Measurements from ENCODE around the gene HMBS.

Gene HMBS

DNA sequence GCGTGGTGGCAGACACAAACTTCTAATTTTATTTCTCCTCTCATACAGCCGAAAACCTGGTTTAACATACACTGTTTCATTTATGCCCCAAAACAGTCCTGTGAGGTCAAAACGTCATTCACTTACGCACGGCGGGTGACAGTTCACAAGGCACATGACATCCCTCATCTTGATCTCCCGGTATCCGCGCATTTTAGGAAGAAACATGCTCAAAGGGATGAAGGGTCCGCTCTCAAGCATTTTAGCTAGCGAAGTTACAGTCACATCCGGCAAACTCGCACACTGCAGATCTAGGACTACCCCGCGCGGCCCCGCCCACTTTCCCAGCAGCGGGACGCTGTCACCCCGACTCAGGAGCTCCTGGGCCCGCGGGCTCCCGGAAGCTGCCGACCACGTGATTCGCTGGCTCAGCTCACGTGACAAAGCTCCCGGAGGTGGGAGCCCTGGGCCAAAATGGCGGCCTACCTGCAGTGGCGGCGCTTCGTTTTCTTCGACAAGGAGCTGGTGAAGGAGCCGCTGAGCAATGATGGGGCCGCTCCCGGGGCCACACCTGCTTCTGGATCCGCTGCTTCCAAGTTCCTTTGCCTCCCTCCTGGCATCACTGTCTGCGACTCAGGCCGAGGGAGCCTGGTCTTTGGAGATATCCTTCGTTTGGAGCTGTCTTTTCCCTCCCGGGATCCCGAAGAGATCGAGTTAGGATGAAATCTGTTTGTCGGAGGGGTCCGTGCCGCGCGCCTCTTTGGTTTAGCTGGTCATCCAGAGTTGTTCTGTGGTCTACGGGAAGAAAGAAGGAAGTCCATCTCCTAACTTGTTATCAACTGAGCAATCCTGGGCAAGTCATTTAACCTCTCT, 17.1 kb upstream of the HMBS start, which contains the start of gene VPS11:
Gene VPS11 (plus strand): TSS at position 448 of the 852 bp plus-strand sequence. CDS start 6 bp downstream, at position 454.
- peak; percentile 94 to 97 (median 94) for DNase-seq (ENCODE audit: low read depth in 3 of 3)

DNA sequence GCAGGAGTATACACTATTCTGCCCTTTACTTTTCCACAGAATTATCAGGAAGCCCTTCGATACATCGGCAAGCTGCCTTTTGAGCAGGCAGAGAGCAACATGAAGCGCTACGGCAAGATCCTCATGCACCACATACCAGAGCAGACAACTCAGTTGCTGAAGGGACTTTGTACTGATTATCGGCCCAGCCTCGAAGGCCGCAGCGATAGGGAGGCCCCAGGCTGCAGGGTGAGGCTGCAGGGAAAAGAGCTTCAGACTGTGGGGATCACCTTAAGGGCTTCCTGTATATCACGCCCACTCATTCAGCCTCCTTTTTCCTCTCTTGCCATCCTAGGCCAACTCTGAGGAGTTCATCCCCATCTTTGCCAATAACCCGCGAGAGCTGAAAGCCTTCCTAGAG, 6.8 kb upstream of the HMBS start:
- DNase-seq (ENCODE audit: low read depth in 3 of 3): no peak

DNA sequence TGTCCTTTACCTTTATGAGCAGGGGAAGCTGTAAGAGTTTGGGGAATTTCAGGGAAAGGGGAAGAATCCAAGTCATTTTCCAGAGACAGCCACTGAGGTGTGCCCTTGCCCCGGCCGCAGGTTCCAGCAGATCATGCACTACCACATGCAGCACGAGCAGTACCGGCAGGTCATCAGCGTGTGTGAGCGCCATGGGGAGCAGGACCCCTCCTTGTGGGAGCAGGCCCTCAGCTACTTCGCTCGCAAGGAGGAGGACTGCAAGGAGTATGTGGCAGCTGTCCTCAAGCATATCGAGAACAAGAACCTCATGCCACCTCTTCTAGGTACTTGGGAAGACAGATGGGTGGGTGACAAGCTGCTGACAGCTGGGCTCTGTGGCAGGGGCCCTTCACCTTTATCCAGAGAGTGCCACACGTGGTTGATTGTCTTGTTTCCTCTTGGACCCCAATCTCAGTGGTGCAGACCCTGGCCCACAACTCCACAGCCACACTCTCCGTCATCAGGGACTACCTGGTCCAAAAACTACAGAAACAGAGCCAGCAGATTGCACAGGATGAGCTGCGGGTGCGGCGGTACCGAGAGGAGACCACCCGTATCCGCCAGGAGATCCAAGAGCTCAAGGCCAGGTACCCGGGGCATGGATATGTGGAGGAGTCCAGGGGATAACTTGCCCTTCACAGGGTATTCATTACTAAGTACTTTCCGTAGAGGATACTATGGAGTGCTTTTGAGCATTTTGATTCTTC, 5.8 kb upstream of the HMBS start:
- DNase-seq (ENCODE audit: low read depth in 3 of 3): no peak

DNA sequence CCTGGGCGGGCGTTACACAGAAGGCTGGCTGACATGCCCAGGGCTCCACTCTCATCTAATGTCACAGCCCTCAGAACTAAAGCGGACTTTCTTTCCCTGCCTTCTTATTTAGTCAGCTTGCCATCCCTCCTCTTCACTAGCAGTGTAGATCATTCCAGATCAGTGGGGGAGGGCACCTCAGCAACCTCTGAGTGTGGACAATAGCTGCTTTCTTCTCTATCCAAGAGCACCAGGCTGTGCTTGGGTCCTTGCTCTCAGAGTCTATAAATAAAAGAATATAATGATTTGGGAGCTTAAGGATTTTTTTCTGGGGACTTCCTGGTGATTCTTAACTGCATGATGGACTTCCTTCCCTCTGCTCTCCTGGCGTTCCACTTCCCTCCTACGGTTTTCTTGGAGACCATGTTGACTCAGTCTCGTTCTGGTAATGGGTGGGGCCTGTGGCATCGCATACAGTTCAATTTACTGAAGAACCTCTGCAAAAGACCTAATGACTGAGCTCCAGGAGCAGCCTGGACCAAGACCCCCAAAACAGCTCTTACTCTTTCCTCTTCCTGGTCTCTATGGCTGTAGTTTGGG, 2.9 kb upstream of the HMBS start:
- no peak for DNase-seq (ENCODE audit: low read depth in 3 of 3)

DNA sequence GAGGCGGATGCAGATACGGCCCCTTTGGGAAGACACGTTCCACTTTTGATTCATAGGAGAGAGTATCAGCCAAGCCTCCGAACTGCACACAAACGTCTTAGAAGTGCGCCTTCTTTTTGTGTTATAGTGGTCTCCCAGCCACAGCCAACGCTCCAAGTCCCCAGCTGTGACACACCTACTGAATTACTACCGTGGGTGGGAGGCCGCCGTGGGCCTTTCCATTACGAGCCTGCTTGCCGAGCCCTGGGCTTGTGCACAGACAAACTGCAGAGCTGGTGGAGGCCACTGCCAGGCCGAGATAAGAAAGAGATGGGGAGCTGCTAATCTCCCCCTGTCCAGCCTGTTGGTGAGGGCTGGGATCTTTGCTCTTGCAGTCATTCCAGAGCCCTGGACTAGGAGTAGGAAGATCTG, 761 bp downstream of the HMBS start:
- DNase-seq (ENCODE audit: low read depth in 3 of 3): peak in 2 of 3 experiments; percentile 26 to 48

DNA sequence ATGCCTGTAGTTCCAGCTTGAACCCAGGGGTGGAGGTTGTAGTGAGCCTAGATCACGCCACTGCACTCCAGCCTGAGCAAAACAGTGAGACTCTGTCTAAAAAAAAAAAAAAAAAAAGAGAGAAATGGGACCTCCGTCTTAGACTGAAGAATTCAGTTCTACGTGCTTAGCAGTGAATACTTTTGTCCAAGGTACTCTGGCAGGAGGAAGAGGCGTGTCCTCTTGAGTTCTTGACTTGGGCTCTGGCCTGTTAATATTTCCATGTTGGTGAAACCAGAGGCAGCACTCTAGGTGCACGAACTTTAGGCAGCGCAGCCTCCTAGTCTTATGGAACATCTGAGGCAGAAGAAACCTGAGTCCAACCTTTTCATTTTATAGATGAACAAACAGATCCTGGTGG, 2.4 kb downstream of the HMBS start:
- DNase-seq (ENCODE audit: low read depth in 3 of 3): no peak

DNA sequence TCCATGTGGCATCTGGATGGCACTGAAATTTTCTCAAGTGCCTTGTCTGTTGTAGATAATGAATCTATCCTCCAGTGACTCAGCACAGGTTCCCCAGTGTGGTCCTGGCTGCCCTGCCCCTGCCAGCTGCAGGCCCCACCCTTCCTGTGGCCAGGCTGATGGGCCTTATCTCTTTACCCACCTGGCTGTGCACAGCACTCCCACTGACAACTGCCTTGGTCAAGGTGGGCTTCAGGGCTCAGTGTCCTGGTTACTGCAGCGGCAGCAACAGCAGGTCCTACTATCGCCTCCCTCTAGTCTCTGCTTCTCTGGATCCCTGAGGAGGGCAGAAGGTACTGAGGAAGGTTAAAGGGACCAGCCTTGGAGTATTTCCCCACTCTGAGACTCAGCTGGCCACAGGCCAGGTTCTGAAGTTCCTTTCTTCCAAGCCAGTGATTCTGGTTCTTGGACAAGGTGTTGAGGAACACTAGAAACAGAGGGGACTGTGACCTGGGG, 3.1 kb downstream of the HMBS start:
- DNase-seq (ENCODE audit: low read depth in 3 of 3): no peak

DNA sequence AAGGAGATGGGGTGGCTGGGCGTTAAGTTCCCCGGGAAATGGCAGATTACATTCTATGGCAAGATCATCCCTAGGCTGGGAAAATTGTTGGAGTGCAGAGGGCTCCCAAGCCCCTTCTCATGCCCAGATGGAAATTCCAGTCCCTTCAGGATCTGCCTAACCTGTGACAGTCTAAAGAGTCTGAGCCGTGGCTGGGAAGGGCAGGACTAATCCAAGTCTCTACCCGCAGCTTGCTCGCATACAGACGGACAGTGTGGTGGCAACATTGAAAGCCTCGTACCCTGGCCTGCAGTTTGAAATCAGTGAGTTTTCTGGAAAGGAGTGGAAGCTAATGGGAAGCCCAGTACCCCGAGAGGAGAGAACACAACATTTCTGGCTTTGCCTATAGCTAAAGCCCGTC, 3.7 kb downstream of the HMBS start:
- DNase-seq (ENCODE audit: low read depth in 3 of 3): no peak

DNA sequence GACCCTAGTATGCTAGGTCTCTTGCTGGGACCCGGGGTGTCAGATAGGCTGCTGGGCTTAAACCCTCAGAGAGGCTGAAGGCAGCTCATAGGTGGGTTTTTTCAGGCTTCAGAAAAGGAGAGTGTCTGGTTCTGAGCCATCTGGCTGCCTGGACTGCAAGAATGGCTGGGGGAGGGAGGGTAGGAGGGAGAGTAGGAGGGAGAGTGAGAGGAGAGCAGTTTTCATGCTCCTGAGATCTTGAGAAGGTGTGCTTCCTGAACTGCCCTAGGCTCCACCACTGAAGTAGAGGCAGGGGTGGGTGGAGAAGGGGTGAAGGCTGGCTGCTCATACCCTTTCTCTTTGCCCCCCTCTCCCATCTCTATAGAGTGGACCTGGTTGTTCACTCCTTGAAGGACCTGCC, 4.6 kb downstream of the HMBS start:
- DNase-seq (ENCODE audit: low read depth in 3 of 3): no peak

DNA sequence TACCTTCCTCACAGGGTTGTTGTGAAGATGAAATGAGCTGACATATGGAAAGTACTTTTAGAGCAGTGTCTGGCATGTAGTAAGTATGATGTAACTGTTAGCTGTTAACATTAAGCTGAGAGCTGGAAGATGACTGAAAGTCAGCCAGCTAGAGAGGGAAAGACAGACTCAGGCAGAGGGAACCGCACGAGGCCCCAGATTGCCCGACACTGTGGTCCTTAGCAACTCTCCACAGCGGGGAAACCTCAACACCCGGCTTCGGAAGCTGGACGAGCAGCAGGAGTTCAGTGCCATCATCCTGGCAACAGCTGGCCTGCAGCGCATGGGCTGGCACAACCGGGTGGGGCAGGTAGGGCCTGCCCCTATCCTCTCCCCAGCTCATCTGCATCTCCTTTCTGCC, 6.5 kb downstream of the HMBS start:
- DNase-seq (ENCODE audit: low read depth in 3 of 3): no peak

DNA sequence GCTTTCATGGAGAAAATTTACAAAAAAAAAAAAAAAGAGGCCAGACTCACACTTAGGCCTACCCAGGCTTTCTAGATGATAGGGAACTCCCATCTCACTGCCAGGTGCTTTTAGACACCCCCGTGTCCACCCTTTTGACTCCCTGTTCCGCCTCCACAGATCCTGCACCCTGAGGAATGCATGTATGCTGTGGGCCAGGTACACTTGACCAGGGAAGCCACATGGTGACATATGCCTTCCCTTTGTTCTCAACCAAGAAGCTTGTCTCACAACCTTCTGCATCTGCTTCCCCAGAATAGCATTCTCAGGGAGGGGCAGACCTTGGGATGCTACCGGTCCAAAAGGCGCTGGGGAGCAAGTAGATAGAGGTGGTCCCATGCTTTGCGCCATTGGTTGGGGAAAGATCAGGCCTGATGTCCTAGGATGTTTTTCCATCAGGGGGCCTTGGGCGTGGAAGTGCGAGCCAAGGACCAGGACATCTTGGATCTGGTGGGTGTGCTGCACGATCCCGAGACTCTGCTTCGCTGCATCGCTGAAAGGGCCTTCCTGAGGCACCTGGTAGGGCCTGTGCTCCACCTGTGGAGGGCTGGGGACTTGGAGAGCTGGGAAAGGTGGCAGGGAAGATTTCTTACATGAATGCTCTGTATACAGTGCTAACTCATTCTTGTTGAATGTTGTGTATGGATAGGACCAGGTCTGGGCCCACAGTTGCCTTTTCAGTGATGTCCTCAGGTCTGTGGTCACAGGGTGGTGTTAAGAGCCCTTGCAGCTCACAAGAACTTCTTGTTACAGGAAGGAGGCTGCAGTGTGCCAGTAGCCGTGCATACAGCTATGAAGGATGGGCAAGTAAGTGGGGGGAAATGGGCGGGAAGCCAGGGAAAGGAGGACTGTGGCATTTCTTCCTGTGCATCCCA, 7.5 kb downstream of the HMBS start:
- no peak for DNase-seq (ENCODE audit: low read depth in 3 of 3)

DNA sequence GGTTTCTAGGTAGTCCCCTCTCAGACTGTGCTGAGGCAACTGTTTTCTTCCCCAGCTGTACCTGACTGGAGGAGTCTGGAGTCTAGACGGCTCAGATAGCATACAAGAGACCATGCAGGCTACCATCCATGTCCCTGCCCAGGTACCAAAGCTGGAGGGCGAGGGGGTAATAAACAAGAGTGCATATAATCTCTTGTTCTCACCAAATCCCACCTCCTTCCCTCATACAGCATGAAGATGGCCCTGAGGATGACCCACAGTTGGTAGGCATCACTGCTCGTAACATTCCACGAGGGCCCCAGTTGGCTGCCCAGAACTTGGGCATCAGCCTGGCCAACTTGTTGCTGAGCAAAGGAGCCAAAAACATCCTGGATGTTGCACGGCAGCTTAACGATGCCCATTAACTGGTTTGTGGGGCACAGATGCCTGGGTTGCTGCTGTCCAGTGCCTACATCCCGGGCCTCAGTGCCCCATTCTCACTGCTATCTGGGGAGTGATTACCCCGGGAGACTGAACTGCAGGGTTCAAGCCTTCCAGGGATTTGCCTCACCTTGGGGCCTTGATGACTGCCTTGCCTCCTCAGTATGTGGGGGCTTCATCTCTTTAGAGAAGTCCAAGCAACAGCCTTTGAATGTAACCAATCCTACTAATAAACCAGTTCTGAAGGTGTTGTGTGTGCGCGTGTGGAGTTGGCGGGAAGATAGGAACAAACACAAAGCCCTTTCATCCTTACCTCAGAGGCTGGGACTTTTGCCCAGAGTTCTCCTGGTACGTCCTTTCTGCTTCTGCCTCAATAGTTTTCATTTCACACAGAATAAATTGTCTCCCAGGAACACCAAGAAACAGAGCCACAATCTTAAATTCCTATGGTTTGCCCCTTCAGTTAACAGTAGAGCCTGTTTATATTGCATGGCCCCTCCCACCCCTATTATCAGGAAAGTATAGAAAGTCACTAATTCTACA, 8.5 kb downstream of the HMBS start:
- DNase-seq (ENCODE audit: low read depth in 3 of 3): no peak

DNA sequence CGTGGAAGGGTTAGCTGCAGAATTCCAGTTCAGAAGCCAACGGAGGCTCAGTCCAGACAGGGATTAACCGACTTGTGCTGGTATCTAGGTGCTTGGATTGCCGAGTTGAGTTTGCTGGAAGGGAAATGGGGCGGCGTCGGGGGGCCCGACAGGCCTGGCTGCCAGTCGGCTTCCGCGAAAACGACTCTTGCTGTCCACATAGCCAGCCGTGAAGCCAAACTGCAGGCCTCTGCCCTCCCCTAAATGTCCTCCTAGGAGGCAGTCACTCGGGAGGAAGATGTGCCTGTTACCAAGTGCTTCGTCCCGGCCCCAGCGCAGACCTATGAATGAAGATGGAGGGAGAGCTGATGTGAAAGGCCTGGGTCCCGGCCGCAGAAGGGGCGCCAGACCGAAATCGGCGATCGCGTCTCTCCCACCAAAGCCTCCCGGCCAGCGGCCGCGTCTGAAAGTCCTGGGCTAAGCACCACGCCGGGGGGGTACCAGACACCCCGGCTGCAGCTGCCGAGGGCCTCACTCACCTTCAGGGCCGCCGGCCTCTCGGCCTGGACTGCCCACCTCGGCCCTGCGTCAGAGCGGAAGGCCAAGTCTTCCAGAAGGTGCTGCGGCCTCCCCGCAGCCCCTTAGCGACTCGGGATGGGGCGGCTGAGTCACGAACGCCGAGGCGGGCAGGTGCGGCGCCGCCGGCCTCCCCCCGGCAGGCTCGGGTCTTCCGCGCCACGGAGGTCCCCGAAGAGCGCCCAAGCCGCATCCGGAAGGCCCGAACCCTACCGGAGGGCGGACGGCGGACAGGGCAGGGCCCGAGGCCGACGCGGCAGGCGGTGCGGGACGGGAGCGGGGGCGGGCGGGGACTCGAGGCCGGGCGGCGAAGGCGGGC, 9.5 kb downstream of the HMBS start:
- peak in 2 of 3 experiments; percentile 29 to 41 for DNase-seq (ENCODE audit: low read depth in 3 of 3)

DNA sequence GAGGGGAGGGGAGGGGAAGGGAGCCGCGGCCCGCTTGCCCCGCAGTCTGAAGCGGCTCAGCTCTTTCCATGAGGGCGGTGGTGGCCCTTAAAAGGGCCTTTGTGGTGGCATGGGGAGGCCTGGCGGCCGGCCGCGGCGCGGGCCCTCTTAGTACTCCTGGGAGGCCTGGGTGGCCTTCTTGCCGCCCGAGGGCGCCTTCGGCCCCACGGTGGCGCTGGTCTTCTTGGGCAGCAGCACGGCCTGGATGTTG, 10.1 kb downstream of the HMBS start:
- DNase-seq (ENCODE audit: low read depth in 3 of 3): peak in 1 of 3 experiments; percentile 35

DNA sequence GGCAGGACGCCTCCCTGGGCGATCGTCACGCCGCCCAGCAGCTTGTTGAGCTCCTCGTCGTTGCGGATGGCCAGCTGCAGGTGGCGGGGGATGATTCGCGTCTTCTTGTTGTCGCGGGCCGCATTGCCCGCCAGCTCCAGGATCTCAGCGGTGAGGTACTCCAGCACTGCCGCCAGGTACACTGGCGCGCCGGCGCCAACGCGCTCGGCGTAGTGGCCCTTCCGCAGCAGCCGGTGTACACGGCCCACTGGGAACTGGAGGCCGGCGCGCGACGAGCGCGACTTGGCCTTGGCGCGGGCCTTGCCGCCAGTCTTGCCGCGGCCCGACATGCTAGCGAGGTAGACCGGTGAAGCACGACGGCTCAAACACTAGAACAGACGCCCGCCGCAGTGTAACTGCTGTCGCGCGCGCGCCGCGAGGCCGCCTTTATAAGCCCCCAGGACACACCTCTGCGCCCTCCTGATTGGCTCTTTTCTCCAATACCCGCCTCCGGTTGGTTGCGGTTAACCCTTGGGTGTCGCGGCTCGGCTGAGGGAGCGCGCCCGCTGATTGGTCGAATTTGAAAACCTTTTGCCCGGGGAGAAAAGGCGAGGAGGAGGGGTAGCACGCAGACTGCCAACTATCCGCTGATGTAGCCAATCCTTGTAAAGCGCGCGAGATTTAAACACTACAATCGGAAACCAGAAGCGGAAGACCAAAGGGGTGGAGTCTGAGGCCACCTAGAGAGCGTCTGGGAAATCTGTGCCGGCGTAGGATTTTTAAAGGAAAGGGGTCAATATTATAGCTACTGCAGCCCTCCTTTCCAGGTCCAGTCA, 10.6 kb downstream of the HMBS start:
- DNase-seq (ENCODE audit: low read depth in 3 of 3): peak; percentile 96 to 99 (median 99)

DNA sequence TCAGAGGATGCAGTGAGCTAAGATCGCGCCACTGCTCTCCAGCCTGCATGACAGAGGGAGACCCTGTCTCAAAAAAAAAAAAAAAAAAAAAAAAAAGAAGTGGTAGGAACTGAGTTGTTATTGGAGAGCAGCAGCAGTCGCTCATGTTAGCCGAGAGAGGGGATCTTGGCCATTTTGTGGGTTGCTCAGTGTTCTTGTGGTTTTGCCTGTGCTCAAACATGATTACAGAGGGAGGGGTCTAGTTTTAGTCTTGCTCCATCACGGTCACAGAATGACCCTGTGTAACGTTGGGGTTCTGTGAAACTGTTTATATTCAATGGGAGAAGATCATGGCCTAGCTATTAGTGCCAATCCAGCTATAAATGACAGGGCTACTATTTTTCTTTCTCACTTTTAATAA, 15.0 kb downstream of the HMBS start:
- no peak for DNase-seq (ENCODE audit: low read depth in 3 of 3)

DNA sequence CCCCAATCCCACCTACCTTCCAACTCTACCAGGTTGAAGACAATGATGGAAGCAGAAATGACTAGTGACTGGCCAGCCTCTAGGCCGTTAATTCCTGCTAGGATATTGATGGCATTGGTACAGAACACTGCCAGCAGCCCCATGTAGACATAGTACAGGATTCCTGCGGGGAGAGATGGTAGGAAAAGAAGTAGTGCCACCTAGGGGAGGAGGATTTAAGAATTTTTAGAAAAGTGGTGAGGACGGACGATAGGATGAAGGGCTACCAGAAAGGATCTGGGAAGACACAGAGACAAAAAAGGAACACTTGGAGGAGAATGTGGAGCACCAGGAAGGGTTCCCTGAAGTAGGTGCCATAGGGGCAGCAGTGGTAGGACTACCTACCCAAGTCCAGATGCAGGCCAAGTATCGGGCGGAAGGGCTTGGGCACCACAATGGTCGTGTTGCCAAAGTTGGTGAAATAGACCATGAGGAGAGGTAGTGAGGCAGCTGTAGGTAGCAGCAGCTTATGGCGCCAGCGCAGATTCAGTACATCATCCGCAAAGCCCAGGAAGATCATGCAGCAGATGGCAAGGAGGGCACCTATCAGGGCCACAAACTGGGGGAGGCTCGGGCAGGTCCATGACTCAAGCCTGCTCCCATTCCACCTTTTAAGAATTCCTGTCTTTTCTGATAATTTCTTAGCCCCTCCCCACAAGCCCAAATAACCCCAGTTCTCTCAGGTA, 15.7 kb downstream of the HMBS start:
- DNase-seq (ENCODE audit: low read depth in 3 of 3): no peak
